Measurements from ENCODE around the gene EFL1.
"Not testable (repeated sequence)": the region's sequence is repeated elsewhere in the genome, so short reads cannot be mapped to it uniquely, and the experiment has no call there.

EFL1 gene

DNA sequence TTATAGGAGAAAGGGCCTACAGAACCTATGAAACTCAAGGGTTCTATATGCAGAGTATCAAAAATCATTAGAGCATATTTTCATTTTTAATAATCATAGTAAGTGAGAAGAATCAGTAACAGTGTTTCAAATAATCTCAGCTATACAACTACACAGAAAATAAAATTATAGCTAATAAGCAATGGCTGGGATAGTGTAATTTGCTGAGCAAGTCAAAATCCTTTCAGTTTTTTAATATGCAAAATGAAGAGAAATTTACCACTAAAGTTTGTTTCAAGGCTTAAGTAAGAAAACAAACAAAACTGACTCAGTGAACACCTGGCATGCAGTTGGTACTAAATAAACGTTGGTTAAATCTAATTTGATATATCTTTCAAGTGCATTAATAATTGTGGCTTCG lies 66.2 kb downstream of the EFL1 start:
- no peak overlapping the region for H3K4me3 ChIP-seq (ENCODE audit: control insufficient read depth, low read depth, low read length)
- DNase-seq (ENCODE audit: low read depth): no peak
- TF ChIP-seq, protein P1, sequence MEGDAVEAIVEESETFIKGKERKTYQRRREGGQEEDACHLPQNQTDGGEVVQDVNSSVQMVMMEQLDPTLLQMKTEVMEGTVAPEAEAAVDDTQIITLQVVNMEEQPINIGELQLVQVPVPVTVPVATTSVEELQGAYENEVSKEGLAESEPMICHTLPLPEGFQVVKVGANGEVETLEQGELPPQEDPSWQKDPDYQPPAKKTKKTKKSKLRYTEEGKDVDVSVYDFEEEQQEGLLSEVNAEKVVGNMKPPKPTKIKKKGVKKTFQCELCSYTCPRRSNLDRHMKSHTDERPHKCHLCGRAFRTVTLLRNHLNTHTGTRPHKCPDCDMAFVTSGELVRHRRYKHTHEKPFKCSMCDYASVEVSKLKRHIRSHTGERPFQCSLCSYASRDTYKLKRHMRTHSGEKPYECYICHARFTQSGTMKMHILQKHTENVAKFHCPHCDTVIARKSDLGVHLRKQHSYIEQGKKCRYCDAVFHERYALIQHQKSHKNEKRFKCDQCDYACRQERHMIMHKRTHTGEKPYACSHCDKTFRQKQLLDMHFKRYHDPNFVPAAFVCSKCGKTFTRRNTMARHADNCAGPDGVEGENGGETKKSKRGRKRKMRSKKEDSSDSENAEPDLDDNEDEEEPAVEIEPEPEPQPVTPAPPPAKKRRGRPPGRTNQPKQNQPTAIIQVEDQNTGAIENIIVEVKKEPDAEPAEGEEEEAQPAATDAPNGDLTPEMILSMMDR (IDR thresholded peaks at IDR 0.05; ENCODE audit: control insufficient read depth, insufficient read depth, low read depth, low read length, missing control alignments): no peak

DNA sequence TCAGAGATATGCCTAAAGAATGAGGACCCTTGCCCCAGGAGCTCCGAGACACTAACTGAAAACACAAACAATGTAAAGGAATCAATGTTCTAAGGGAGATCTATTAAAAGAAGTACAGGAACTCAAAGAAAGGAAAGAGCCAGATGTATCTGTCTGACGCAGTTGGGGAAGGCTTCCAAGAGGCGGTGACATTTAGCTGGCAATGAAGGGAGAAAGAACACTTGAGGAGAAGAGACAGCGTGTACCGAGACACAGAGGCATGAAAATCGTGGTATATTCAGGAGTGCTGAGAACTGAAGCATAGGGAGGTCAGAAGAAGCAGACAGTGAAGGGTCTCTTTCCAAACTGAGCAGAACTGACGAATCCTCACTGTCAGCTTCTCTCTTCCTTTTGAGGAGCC lies 66.7 kb downstream of the EFL1 start:
- not testable (repeated sequence) for DNase-seq (ENCODE audit: low read depth); H3K4me3 ChIP-seq (ENCODE audit: control insufficient read depth, low read depth, low read length)

DNA sequence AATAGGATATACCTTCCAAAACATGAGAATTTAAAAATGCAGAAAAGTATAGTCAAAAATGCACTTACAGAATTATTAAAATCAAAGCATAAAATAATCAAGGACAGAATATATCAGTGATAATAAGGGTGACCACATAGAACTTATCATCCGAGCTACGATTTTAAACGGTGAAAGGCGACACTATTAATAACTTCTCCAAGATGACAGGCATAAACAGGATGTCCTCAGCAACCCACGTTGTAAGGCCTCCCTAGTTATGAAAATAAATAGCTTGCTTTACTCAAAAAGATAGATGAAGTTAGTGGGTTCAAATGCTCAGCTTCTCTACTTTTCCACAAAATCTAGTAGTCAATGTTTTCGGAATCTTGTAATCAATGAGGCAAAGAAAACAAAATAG lies 68.0 kb downstream of the EFL1 start:
- H3K4me3 ChIP-seq (ENCODE audit: control insufficient read depth, low read depth, low read length); DNase-seq (ENCODE audit: low read depth): not testable (repeated sequence)

DNA sequence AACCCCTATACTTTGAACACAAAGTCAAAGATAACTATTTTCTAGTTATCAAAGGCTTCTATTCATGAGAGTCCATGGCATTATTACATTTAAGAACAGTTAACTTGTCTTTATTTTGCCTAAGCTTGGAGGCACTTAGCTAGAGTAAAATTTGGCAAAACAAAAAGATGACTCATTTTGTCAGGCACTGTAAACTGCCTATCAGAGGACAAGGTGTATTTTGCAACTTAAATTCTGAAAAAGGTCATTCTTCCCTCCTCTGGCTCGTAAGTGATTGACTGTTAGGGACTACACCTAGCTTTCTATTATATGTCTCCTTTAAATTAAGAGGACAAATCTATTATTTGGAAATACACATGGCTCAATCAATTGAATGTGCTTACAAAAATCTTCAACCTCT lies 69.1 kb downstream of the EFL1 start:
- DNase-seq (ENCODE audit: low read depth); H3K4me3 ChIP-seq (ENCODE audit: control insufficient read depth, low read depth, low read length): not testable (repeated sequence)

DNA sequence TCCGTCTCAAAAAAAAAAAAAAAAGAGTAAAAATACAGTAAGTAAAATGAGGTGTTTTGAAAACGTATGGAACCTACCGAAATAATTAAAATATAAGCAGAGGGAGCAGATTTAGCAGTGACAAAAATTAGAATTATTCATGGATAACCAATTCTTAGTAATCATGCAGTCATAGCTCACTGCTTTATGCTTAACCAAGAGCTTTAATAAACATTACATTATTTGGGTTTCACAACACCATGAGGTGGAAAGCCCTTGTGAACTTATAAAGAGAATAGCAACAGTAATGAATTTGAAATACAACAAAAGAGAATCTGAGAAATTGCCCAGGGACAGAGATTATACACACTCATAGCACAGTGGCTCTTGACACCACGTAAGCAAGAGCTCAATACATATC lies 70.1 kb downstream of the EFL1 start:
- not testable (repeated sequence) for DNase-seq (ENCODE audit: low read depth); H3K4me3 ChIP-seq (ENCODE audit: control insufficient read depth, low read depth, low read length)

DNA sequence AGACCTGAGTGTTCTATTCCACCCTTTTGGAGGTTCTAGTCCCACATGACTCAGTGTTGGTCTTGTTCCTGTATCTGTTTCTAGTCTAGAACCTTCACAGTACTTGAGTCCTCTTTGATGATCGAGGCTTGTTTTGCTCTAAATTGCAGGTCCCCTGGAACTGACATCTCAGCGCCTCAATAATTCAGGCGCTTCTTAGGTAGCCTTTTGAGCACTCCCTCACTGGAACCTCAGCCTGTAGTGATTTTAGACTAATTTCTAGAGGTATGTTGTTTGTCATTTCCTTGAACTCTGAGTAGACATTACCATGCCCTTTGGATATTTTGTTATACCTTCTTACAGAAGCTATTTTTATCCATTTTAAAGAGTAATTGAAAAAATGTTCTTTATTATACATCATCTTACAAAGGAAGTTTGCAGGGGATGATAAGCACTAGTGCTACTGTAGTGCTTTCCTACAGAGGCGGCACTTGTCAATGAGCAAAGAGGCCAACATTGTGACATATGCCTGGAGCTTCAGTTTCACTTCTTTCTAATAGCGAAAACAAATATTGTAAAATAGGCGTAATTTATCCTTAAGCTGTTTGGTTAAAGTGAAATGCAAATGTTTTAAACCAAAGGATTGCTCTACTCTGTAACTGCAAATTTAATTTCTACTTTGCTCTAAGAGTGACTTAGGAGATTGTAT lies 75.7 kb downstream of the EFL1 start:
- TF ChIP-seq, protein P1 (IDR thresholded peaks at IDR 0.05; ENCODE audit: control insufficient read depth, insufficient read depth, low read depth, low read length, missing control alignments): no peak
- DNase-seq (ENCODE audit: low read depth): no peak
- H3K4me3 ChIP-seq (ENCODE audit: control insufficient read depth, low read depth, low read length): no peak overlapping the region

DNA sequence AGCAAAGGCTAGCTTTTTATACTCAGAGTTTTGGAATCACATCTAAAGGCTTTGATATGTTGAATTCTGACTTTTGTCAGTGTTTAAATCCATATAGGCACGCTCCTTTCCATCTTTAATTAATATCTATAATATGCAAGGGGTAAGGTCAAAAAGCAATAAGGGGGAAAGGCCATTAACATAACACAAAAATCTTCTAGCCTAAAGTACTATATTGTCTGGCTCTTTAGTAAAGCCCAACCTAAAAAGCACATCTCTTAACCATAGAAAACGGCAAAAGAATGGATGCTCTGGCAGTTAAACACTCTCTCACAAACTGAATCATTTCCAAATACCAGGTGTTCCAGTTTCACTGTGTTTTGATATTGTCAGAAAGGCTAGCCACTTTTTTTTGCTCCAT lies 76.4 kb downstream of the EFL1 start:
- H3K4me3 ChIP-seq (ENCODE audit: control insufficient read depth, low read depth, low read length): no peak overlapping the region
- TF ChIP-seq, protein P1 (IDR thresholded peaks at IDR 0.05; ENCODE audit: control insufficient read depth, insufficient read depth, low read depth, low read length, missing control alignments): no peak
- no peak for DNase-seq (ENCODE audit: low read depth)

DNA sequence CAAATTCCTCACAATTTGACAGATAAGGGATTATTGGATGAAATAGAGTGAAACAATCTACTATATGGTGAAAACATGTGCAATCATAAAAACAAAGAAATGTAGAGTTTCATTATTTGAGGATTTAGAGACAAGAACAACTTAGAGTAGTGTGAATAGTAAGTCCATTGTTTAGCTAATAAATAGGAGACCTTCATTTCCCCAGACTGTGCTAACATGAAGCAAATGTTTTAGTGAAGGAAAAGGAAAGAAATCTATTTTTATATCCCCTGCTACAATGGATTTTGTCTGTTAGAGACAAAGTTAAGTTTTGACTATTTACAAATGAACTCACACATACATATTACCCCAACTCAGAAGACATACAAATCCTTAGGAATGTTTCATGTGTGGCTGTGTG lies 77.8 kb downstream of the EFL1 start:
- no peak overlapping the region for H3K4me3 ChIP-seq (ENCODE audit: control insufficient read depth, low read depth, low read length)
- DNase-seq (ENCODE audit: low read depth): no peak
- TF ChIP-seq, protein P1 (IDR thresholded peaks at IDR 0.05; ENCODE audit: control insufficient read depth, insufficient read depth, low read depth, low read length, missing control alignments): no peak

DNA sequence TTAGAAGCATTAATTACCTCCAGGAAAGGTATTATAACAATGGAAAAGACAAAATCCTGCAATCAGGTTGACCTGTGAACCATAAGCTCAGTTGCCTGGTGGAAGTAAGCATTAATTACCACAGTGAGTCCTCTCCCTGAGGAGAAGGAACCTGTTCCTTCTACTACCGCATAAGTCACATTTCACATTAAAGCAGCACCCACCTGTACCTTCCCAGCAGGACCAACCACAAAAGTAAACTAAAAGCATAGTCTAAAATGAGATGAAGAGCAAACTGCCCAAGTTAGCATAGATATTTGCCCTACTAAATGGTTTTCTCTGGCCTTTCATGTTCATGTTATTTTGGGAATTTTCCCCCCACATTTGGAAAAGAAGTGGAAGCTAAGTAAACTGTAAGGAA lies 78.2 kb downstream of the EFL1 start:
- TF ChIP-seq, protein P1 (IDR thresholded peaks at IDR 0.05; ENCODE audit: control insufficient read depth, insufficient read depth, low read depth, low read length, missing control alignments): no peak
- H3K4me3 ChIP-seq (ENCODE audit: control insufficient read depth, low read depth, low read length): no peak overlapping the region
- no peak for DNase-seq (ENCODE audit: low read depth)

Data from AG09309 (cell line).